CD4-positive, alpha-beta T cell (primary cell): ENCODE results near the gene PXDN. TPM values are rescaled to one million over a fixed set of nuclear protein-coding genes. Genes with fewer than 3 reads are reported as not detected.

Experiments used
- ATAC-seq: fragments of 200-7000 bp; cut with Tn5 transposase; one replicate; pipeline ENCODE4 v1.10.0; 2022; ENCODE audit warnings: mild to moderate bottlenecking; ENCODE audit not compliant: poor library complexity
- CTCF ChIA-PET: fragments of 350-600 bp; sonication (Branson Sonifier 250); formaldehyde crosslinking; loops from one replicate; lab custom pipeline; 2021; ENCODE audit warnings: antibody characterized with exemption, inconsistent platforms; lab: Charles Lee
- POLR2A ChIA-PET: fragments of 350-600 bp; sonication (Branson Sonifier 250); formaldehyde crosslinking; loops from one replicate; lab custom pipeline; 2021; ENCODE audit warnings: antibody characterized with exemption, inconsistent platforms; lab: Charles Lee
- DNase-seq, 14 experiments: peaks; one replicate each; pipeline ENCODE4 v3.0.0-alpha.2; 2013 to 2020; ENCODE audit warnings: mixed read lengths in 2 of 14
- H3K27ac ChIP-seq, 2 donors: one replicate each; pipeline versions ENCODE4 v1.5.1 to v1.7.0; 2013; ENCODE audit warnings: low read length in 2 of 2, low read depth in 1 of 2, mild to moderate bottlenecking in 1 of 2
- H3K27me3 ChIP-seq, 2 experiments: 1 replicate in 1 of 2; 2 replicates in 1 of 2; pipeline versions ENCODE4 v1.6.1 to v1.7.0; 2013; ENCODE audit warnings: low read length in 2 of 2, control low read depth in 1 of 2, mild to moderate bottlenecking in 1 of 2, moderate library complexity in 1 of 2; ENCODE audit not compliant: insufficient read depth in 2 of 2, control insufficient read depth in 1 of 2
- H3K36me3 ChIP-seq: one replicate; pipeline ENCODE4 v1.6.1; 2013; ENCODE audit warnings: low read length, control low read depth; ENCODE audit not compliant: insufficient read depth
- H3K4me1 ChIP-seq: one replicate; pipeline ENCODE4 v1.6.1; 2013; ENCODE audit warnings: low read length, control low read depth; ENCODE audit not compliant: insufficient read depth
- H3K4me3 ChIP-seq: one replicate; pipeline ENCODE4 v1.5.1; 2013; ENCODE audit warnings: mild to moderate bottlenecking, low read length, moderate library complexity
- H3K9me3 ChIP-seq, 2 experiments: 1 replicate in 1 of 2; 2 replicates in 1 of 2; pipeline versions ENCODE4 v1.6.1 to v1.7.0; 2013; ENCODE audit warnings: low read length in 2 of 2, mild to moderate bottlenecking in 2 of 2, control low read depth in 1 of 2, moderate library complexity in 1 of 2; ENCODE audit not compliant: control insufficient read depth in 1 of 2, insufficient read depth in 1 of 2
- H3K27ac Mint-ChIP-seq: one replicate; pipeline ENCODE4 v1.8.0; 2020; ENCODE audit warnings: mixed read lengths
- H3K27me3 Mint-ChIP-seq: one replicate; pipeline ENCODE4 v1.8.0; 2021; ENCODE audit warnings: mixed read lengths
- H3K36me3 Mint-ChIP-seq: one replicate; pipeline ENCODE4 v1.8.0; 2021; ENCODE audit warnings: low read depth, mixed read lengths
- H3K4me1 Mint-ChIP-seq: one replicate; pipeline ENCODE4 v1.8.0; 2021; ENCODE audit warnings: low read depth, mixed read lengths
- H3K4me3 Mint-ChIP-seq: one replicate; pipeline ENCODE4 v1.8.0; 2020; ENCODE audit warnings: mild to moderate bottlenecking, mixed read lengths
- H3K9me3 Mint-ChIP-seq: one replicate; pipeline ENCODE4 v1.8.0; 2020; ENCODE audit warnings: mixed read lengths
- intact Hi-C, 2 experiments: fragments of 100-400 bp; cut with DNase I in 1 of 2; cut with micrococcal nuclease in 1 of 2; formaldehyde crosslinking; loops; one replicate each; pipeline versions ENCODE4 v1.15.1 to v1.9.0; 2023 to 2025; cut with DNase I, micrococcal nuclease
- total RNA-seq, 174 experiments: library from RNA in 2 of 174; stranded (reverse) in 2 of 174; gene quantifications; one replicate each; pipeline ENCODE4 v1.2.3 and lab custom pipeline; 2021 to 2026
- TF ChIP-seq, protein P1 (sequence below): fragments of 200-600 bp; IDR thresholded peaks from one replicate; pipeline ENCODE4 v1.8.0; 2022; ENCODE audit warnings: antibody characterized with exemption, mild to moderate bottlenecking

Gene PXDN
- total RNA-seq, 2 experiments from 2014 or later, result 0.47 to 0.84 TPM

DNA sequence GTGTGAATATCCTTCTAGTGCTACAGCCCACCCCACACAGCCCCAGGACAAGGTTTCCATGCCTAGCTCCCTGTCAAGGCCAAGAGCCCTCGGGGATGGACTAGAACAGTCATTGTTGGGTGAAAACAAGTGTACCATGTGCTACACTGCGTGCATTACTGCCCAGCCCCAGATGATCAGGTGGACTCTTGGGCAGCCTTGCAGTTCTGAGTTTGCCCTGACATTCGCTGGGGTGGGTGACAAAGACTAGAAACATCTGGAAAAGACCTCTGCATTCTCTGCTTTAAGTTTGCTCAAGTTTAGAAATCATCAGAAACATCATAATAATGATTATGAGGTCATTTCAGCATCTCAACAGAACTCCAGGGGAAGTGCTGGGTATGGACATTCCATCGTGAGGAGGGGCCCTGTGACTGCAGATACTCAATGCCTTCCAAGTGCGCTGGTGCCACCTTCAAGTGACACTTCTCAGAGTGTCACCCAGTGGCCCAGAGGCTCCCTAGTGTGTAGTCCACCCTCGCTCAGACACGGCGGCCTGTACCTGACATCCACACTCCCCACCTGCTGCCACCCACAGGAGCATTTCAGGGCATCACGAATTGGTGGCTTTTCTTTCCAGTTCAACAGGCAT lies 5.3 kb upstream of the PXDN start:
- Mint-ChIP-seq H3K9me3 (no peaks in the 10 kb centered on the region), H3K27ac (no peak overlapping the region), H3K4me3 (no peak overlapping the region), H3K36me3 (no peaks in the 10 kb centered on the region), H3K4me1 (no peaks in the 10 kb centered on the region), H3K27me3 (peaks cover 50% of the 10 kb centered on the region)
- Histone ChIP-seq H3K27me3 (peaks cover 6 to 7% of the 10 kb centered on the region in 2 experiments), H3K27ac (no peak overlapping the region), H3K9me3 (peaks cover 0 to 19% of the 10 kb centered on the region in 2 experiments), H3K4me3 (no peak overlapping the region), H3K4me1 (peaks cover 2% of the 10 kb centered on the region), H3K36me3 (no peaks in the 10 kb centered on the region)
- DNase-seq, result no peak
- ChIA-PET POLR2A (no interaction called here), CTCF (no interaction called here)
- TF ChIP-seq, protein P1, sequence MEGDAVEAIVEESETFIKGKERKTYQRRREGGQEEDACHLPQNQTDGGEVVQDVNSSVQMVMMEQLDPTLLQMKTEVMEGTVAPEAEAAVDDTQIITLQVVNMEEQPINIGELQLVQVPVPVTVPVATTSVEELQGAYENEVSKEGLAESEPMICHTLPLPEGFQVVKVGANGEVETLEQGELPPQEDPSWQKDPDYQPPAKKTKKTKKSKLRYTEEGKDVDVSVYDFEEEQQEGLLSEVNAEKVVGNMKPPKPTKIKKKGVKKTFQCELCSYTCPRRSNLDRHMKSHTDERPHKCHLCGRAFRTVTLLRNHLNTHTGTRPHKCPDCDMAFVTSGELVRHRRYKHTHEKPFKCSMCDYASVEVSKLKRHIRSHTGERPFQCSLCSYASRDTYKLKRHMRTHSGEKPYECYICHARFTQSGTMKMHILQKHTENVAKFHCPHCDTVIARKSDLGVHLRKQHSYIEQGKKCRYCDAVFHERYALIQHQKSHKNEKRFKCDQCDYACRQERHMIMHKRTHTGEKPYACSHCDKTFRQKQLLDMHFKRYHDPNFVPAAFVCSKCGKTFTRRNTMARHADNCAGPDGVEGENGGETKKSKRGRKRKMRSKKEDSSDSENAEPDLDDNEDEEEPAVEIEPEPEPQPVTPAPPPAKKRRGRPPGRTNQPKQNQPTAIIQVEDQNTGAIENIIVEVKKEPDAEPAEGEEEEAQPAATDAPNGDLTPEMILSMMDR, result no peak
- no peak for ATAC-seq
- intact Hi-C loops, result no loop called here

- no peak overlapping the region for H3K27ac Mint-ChIP-seq
- ATAC-seq (no peak), DNase-seq (no peak)
- H3K27me3 Mint-ChIP-seq, result peaks cover 50% of the 10 kb centered on the region
- TF ChIP-seq, protein P1, result no peak
- no peaks in the 10 kb centered on the region for H3K9me3 Mint-ChIP-seq
- Histone ChIP-seq H3K4me3 (no peak overlapping the region), H3K27me3 (peaks cover 6 to 7% of the 10 kb centered on the region in 2 experiments), H3K27ac (no peak overlapping the region), H3K36me3 (no peaks in the 10 kb centered on the region), H3K9me3 (peaks cover 0 to 12% of the 10 kb centered on the region in 2 experiments), H3K4me1 (peaks cover 2% of the 10 kb centered on the region)
- CTCF ChIA-PET, result no interaction called here
- H3K4me3 Mint-ChIP-seq, result no peak overlapping the region
- intact Hi-C loops, result no loop called here
- no peaks in the 10 kb centered on the region for H3K4me1 Mint-ChIP-seq
- POLR2A ChIA-PET, result no interaction called here
- no peaks in the 10 kb centered on the region for H3K36me3 Mint-ChIP-seq
These were observed 4.6 kb upstream of the PXDN start for GRCh38 chr2:1748741-1749488.

DNA sequence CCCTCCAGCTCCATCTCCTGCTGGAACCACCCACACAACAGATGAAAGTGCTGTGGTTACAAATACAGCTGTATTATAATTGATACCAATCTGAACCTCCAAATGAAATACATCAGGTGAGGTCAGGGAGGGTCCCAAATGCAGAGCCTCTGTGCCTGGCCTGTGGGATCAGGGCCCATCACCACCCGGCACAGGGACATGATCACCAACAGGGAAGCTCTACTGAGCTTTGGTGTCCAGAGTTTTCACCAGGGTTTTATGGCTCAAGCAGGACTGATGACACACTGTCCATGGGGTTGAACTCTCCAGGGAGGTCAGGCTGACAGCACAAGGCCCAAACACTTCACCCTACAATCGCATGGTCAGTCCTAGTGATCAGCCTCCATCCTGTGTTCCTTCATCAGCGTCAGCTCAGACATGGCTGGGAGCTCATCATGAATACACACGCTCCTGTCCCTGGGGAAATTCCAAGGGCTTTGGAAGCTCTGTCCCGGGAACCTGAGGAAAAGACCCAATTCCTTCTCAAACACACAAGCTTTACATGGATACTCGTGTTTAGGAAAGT lies 3.9 kb upstream of the PXDN start:
- POLR2A ChIA-PET, result no interaction called here
- Mint-ChIP-seq H3K27me3 (peaks cover 50% of the 10 kb centered on the region), H3K9me3 (no peaks in the 10 kb centered on the region), H3K36me3 (no peaks in the 10 kb centered on the region), H3K4me1 (no peaks in the 10 kb centered on the region), H3K4me3 (no peak overlapping the region), H3K27ac (no peak overlapping the region)
- Histone ChIP-seq H3K4me3 (no peak overlapping the region), H3K27me3 (peaks cover 6 to 7% of the 10 kb centered on the region in 2 experiments), H3K4me1 (peaks cover 2% of the 10 kb centered on the region), H3K27ac (no peak overlapping the region), H3K9me3 (peaks cover 0 to 11% of the 10 kb centered on the region in 2 experiments), H3K36me3 (no peaks in the 10 kb centered on the region)
- intact Hi-C loops, result no loop called here
- TF ChIP-seq, protein P1, result no peak
- DNase-seq (no peak), ATAC-seq (no peak)
- CTCF ChIA-PET, result no interaction called here
